Neural cell (in vitro differentiated cells): Measurements from ENCODE around the gene ANKS1B.

Experiments used
- EP300 ChIP-seq: fragments of 450-650 bp; conservative IDR thresholded peaks from 2 replicates; pipeline ENCODE4 v1.6.1; 2014; ENCODE audit warnings: antibody characterized with exemption, mild to moderate bottlenecking, moderate library complexity; ENCODE audit not compliant: poor library complexity, severe bottlenecking
- EZH2 ChIP-seq: fragments of 200-600, 300-800 bp; shearing (Covaris generic), sonication (generic); IDR thresholded peaks from 2 replicates; pipeline ENCODE4 v1.6.1; 2014; ENCODE audit warnings: antibody characterized with exemption, low read length, borderline replicate concordance, mild to moderate bottlenecking; ENCODE audit not compliant: insufficient read depth, poor library complexity, severe bottlenecking
- RAD21 ChIP-seq: fragments of 450-650 bp; conservative IDR thresholded peaks from 2 replicates; pipeline ENCODE4 v1.6.1; 2014; ENCODE audit warnings: antibody characterized with exemption, mild to moderate bottlenecking, moderate library complexity
- SMC3 ChIP-seq: fragments of 450-650 bp; conservative IDR thresholded peaks from 2 replicates; pipeline ENCODE4 v1.6.1; 2014; ENCODE audit warnings: antibody characterized with exemption, mild to moderate bottlenecking, moderate library complexity; ENCODE audit not compliant: poor library complexity
- TAF1 ChIP-seq: IDR thresholded peaks from 2 replicates; pipeline ENCODE4 v1.6.1; 2012; ENCODE audit warnings: low read depth
- TF ChIP-seq, protein P1 (sequence below): fragments of 450-650 bp; IDR thresholded peaks from 2 replicates; pipeline ENCODE4 v1.5.1; 2014; ENCODE audit warnings: antibody characterized with exemption, mild to moderate bottlenecking, moderate library complexity; ENCODE audit not compliant: poor library complexity, severe bottlenecking
- TF ChIP-seq, protein P2 (sequence below): IDR thresholded peaks from 2 replicates; pipeline ENCODE4 v1.6.1; 2012; ENCODE audit warnings: borderline replicate concordance

DNA sequence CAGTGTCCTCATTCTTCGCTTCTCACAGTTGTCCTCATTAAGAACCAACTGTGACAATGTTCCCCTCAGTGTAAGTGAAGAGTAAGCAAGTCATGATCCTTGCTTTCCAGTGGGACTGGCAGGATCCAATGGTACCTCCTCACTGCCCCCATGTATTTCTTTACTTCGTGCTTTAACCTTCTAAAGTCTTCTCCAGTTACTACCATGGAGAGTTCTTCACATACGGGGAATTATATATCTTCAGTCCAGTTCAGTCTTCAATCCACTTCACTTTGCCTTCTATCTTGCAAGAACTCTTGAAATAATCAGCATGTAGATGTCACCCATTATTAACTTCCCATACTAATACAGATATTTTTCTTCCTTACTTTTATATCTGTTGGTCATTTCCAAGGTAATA, 719.1 kb downstream of the ANKS1B start:
- TF ChIP-seq, protein P1, sequence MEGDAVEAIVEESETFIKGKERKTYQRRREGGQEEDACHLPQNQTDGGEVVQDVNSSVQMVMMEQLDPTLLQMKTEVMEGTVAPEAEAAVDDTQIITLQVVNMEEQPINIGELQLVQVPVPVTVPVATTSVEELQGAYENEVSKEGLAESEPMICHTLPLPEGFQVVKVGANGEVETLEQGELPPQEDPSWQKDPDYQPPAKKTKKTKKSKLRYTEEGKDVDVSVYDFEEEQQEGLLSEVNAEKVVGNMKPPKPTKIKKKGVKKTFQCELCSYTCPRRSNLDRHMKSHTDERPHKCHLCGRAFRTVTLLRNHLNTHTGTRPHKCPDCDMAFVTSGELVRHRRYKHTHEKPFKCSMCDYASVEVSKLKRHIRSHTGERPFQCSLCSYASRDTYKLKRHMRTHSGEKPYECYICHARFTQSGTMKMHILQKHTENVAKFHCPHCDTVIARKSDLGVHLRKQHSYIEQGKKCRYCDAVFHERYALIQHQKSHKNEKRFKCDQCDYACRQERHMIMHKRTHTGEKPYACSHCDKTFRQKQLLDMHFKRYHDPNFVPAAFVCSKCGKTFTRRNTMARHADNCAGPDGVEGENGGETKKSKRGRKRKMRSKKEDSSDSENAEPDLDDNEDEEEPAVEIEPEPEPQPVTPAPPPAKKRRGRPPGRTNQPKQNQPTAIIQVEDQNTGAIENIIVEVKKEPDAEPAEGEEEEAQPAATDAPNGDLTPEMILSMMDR = no peak
- TF ChIP-seq, protein P2, sequence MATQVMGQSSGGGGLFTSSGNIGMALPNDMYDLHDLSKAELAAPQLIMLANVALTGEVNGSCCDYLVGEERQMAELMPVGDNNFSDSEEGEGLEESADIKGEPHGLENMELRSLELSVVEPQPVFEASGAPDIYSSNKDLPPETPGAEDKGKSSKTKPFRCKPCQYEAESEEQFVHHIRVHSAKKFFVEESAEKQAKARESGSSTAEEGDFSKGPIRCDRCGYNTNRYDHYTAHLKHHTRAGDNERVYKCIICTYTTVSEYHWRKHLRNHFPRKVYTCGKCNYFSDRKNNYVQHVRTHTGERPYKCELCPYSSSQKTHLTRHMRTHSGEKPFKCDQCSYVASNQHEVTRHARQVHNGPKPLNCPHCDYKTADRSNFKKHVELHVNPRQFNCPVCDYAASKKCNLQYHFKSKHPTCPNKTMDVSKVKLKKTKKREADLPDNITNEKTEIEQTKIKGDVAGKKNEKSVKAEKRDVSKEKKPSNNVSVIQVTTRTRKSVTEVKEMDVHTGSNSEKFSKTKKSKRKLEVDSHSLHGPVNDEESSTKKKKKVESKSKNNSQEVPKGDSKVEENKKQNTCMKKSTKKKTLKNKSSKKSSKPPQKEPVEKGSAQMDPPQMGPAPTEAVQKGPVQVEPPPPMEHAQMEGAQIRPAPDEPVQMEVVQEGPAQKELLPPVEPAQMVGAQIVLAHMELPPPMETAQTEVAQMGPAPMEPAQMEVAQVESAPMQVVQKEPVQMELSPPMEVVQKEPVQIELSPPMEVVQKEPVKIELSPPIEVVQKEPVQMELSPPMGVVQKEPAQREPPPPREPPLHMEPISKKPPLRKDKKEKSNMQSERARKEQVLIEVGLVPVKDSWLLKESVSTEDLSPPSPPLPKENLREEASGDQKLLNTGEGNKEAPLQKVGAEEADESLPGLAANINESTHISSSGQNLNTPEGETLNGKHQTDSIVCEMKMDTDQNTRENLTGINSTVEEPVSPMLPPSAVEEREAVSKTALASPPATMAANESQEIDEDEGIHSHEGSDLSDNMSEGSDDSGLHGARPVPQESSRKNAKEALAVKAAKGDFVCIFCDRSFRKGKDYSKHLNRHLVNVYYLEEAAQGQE = no peak
- TF ChIP-seq EZH2 (no peak), RAD21 (no peak), EP300 (no peak), TAF1 (no peak), SMC3 (no peak)
